ENCODE results near the gene CHGA. TPM values are rescaled to one million over a fixed set of nuclear protein-coding genes. Genes with fewer than 3 reads are reported as not detected.
A peak's percentile ranks its signal among the peaks of the same experiment; 100 is the strongest.

The CHGA gene
- total and polyA plus RNA-seq, 4 donors, result 25.3 to 143 (median 87.3) TPM

DNA sequence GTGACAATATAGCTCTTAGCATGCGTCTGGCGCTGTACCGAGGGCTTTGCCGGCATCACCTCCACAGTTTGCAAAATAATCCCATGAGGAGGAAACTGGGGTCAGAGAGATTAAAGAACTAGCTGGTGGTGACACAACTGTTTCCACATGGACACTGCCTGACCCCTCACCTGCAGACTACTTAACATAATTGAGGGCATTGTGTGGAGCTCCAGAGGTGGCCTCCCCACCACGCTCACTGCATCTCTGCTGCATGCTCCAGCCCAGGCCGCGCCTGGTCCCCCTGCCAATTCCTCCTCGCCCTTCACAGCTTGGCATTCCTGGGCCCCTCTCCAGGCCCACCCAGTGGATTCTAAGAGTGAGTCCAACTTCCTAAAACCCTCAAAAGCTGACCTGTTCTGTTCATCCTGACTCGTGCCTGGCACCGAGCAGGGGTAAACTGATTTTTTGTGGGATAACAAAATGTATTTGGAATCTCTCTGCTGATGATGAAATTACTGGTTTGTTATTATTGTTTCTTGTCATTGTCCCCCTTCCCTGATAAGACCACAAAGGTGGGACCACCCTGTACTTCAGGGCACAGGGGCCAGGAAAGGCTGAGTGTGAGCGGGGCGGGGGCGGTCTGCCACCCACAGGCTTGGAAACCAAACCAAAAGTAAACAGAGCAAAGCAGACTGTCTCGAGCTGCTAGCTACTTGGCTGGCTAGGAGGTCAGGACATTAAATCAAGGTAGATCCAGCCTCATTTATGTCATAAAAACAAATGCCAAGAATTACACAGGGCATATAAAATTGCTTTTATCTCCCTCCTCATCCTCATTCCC is 40.6 kb downstream of the CHGA start:
- H3K27ac ChIP-seq (ENCODE audit: low read depth, low read length), result no peak overlapping the region
- peaks cover 39% of the 10 kb centered on the region for H3K4me1 ChIP-seq (ENCODE audit: control insufficient read depth, insufficient read depth, low read length)
- WGBS (ENCODE audit: insufficient coverage), result 59% methylated on average over 11 of the region's 14 CpGs

DNA sequence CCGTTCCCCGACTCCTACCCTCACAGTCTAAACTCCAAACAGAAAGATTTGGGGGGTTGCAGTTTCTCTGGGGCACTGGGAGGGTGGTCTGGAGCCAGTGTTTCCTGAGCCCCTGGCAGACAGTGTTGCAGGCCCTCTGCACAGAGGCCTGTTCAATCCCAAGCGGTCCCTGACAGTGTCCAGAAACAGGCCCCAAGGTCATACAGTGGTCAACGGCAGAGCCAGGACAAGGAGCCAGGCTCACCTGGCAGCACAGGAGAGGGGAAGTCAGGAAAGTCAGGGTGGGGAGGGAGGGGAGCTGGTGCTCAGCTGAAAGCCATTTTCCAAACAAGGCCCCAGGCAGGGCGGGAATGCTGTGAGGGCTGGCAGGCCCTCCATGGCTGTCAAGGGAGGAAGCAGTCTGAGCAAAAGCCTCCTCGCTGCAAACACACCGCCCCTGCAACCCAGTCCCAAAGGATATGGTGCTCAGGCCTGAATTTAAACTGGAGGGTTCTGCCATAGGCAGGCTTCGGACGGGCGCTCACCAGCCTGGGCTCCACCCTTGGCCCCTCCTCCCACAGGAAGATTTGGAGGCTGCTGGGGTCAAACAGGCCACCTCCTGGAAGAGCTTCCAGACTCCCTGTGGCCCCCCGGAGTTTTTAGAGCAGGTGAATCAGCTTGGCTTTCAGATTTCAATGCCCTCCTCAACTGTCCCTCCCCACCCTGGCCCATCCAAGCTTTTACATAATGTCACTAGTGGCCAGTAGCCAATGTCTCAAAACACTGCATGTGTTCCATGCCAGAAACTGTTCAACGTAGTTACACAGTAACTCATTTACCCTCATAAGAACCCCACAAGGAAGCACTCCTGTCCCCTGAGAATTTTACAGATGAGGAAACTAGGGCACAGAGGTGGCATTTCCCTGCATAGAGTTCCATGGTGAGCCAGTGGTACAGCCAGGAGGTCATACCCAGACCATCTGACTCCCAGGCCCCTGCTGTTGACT is 41.5 kb downstream of the CHGA start:
- Histone ChIP-seq H3K4me3 (ENCODE audit: low read depth, low read length) (no peak overlapping the region), H3K9me3 (ENCODE audit: control insufficient read depth, insufficient read depth, low read length) (no peaks in the 10 kb centered on the region), H3K4me1 (ENCODE audit: control insufficient read depth, insufficient read depth, low read length) (peaks cover 30% of the 10 kb centered on the region), H3K27ac (ENCODE audit: low read depth, low read length) (no peak overlapping the region), H3K27me3 (ENCODE audit: control insufficient read depth, insufficient read depth, low read length) (no peaks in the 10 kb centered on the region), H3K36me3 (ENCODE audit: control insufficient read depth, insufficient read depth, low read length) (peaks cover 35% of the 10 kb centered on the region)
- DNase-seq (ENCODE audit: low read depth in 4 of 6, low spot score in 6 of 6), result no peak
- 86% methylated on average over 9 of the region's 12 CpGs for WGBS (ENCODE audit: insufficient coverage)

More for the DNA sequence above, 40.6 kb downstream of the CHGA start:
- Histone ChIP-seq H3K36me3 (ENCODE audit: control insufficient read depth, insufficient read depth, low read length) (peaks cover 38% of the 10 kb centered on the region), H3K9me3 (ENCODE audit: control insufficient read depth, insufficient read depth, low read length) (no peaks in the 10 kb centered on the region), H3K27me3 (ENCODE audit: control insufficient read depth, insufficient read depth, low read length) (no peaks in the 10 kb centered on the region), H3K4me3 (ENCODE audit: low read depth, low read length) (no peak overlapping the region)
- peak in 2 of 6 donors; percentile 19 to 56 for DNase-seq (ENCODE audit: low read depth in 4 of 6, low spot score in 6 of 6)

DNA sequence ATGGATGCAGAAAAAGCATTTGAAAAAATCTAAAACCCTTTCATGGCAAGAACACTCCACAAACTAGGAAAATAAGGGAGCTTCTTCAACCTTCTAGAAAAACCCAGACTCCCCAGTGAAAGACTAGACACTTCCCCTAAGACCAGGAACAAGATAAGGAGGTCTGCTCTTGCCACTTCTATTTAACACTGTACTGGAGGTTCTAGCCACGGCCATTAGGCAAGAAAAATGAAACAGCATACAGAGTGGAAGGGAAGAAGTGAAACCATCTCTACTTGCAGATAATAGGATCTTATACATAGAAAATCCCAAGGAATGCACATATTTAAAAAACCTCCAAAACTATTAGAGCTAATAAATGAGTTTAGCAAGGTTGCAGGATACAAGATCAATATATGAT is 42.3 kb downstream of the CHGA start:
- no CpG with 5 or more reads among the region's 1 CpG for WGBS (ENCODE audit: insufficient coverage)
- no peak for DNase-seq (ENCODE audit: low read depth in 4 of 6, low spot score in 6 of 6)
- no peaks in the 10 kb centered on the region for H3K27me3 ChIP-seq (ENCODE audit: control insufficient read depth, insufficient read depth, low read length)
- H3K4me1 ChIP-seq (ENCODE audit: control insufficient read depth, insufficient read depth, low read length), result peaks cover 22% of the 10 kb centered on the region
- H3K9me3 ChIP-seq (ENCODE audit: control insufficient read depth, insufficient read depth, low read length), result no peaks in the 10 kb centered on the region
- no peak overlapping the region for H3K27ac ChIP-seq (ENCODE audit: low read depth, low read length)
- H3K4me3 ChIP-seq (ENCODE audit: low read depth, low read length), result no peak overlapping the region
- peaks cover 31% of the 10 kb centered on the region for H3K36me3 ChIP-seq (ENCODE audit: control insufficient read depth, insufficient read depth, low read length)

DNA sequence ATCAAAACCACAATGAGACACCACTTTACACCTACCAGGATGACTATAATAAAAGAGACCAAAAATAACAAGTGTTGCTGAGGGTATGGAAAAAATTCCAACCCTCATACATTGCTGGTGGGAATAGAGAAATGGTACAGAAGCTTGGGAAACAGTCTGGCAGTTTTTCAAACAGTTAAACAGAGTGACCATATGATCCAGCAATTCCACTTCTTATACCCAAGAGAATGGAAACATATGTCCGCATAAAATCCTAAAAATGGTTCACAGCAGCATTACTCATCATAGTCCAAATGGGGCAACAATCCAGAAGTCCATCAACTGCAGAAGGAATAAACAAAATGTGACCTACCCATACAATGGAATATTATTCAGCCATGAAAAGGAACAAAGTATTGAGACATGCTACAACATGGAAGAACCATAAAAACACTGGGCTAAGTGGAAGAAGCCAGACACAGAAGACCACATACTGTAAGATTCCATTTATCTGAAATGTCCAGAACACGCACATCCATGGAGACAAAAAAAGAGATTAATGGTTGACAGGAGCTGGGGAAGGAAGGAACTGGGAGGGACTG is 44.5 kb downstream of the CHGA start:
- Histone ChIP-seq H3K4me3 (ENCODE audit: low read depth, low read length) (no peak overlapping the region), H3K9me3 (ENCODE audit: control insufficient read depth, insufficient read depth, low read length) (no peaks in the 10 kb centered on the region), H3K27ac (ENCODE audit: low read depth, low read length) (no peak overlapping the region), H3K27me3 (ENCODE audit: control insufficient read depth, insufficient read depth, low read length) (no peaks in the 10 kb centered on the region), H3K4me1 (ENCODE audit: control insufficient read depth, insufficient read depth, low read length) (peaks cover 17% of the 10 kb centered on the region), H3K36me3 (ENCODE audit: control insufficient read depth, insufficient read depth, low read length) (peaks cover 15% of the 10 kb centered on the region)
- no peak for DNase-seq (ENCODE audit: low read depth in 4 of 6, low spot score in 6 of 6)
- 100% methylated on average over 1 of the region's 2 CpGs for whole genome bisulfite sequencing (ENCODE audit: insufficient coverage)

DNA sequence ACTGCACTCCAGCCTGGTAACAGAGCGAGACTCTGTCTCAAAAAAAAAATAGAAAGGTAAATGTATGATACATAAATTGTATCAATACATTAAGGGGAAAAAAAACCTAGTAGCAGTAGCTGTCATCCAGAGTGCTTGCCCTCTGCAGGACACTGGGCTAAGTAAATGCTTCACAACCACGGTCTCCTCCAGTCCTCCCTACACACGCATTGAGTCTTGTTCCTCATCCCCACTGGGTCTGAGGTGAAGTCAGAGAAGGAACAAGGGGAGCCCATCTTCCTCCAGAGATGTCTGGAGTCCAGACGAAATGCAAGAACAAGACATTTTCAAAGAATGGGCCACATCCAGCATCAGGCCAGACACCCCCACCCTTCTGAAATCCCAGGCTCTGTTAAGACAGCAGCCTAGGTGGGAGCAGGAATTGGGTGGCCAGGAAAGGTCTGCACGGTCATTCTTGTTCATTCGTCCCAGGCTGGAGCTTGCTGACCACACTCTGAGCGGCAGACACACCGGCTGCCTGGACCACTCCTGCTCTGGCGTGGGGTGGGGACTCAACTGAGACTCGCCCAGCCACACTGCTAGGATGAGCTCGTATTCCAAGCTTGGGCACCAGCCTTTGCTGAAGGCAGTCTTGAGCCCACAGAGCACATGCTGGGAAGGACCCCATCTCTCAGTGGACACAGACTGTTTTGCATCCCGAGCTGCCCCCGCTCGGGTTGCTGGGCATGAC is 45.5 kb downstream of the CHGA start:
- H3K27me3 ChIP-seq (ENCODE audit: control insufficient read depth, insufficient read depth, low read length), result no peaks in the 10 kb centered on the region
- no peak overlapping the region for H3K27ac ChIP-seq (ENCODE audit: low read depth, low read length)
- H3K4me1 ChIP-seq (ENCODE audit: control insufficient read depth, insufficient read depth, low read length), result peaks cover 24% of the 10 kb centered on the region
- H3K9me3 ChIP-seq (ENCODE audit: control insufficient read depth, insufficient read depth, low read length), result no peaks in the 10 kb centered on the region
- peaks cover 11% of the 10 kb centered on the region for H3K36me3 ChIP-seq (ENCODE audit: control insufficient read depth, insufficient read depth, low read length)
- 89% methylated on average over 12 of the region's 14 CpGs for WGBS (ENCODE audit: insufficient coverage)
- H3K4me3 ChIP-seq (ENCODE audit: low read depth, low read length), result no peak overlapping the region
- no peak for DNase-seq (ENCODE audit: low read depth in 4 of 6, low spot score in 6 of 6)

DNA sequence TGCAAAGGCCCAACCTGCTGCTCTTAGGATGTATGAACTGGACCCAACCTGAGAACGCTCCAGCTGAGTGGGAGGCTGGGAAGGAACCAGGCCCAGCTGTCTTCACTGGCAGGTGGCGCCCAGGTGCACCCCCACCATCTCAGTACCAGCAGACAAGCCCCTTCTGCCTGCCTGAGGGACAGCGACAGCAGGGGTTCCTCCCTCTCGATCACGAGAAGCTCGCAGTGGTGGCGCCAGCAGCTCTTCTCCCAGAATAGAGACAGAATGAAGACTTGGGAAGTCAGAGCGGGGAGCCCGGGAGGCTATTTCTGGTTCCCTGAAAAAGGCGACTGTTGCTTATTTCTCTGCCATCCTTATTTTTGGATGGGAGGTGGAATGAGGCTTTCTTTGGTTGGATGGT is 46.5 kb downstream of the CHGA start:
- Histone ChIP-seq H3K4me1 (ENCODE audit: control insufficient read depth, insufficient read depth, low read length) (peaks cover 21% of the 10 kb centered on the region), H3K27me3 (ENCODE audit: control insufficient read depth, insufficient read depth, low read length) (no peaks in the 10 kb centered on the region), H3K4me3 (ENCODE audit: low read depth, low read length) (no peak overlapping the region), H3K27ac (ENCODE audit: low read depth, low read length) (no peak overlapping the region), H3K9me3 (ENCODE audit: control insufficient read depth, insufficient read depth, low read length) (no peaks in the 10 kb centered on the region), H3K36me3 (ENCODE audit: control insufficient read depth, insufficient read depth, low read length) (peaks cover 17% of the 10 kb centered on the region)
- peak in 1 of 6 donors; percentile 82 for DNase-seq (ENCODE audit: low read depth in 4 of 6, low spot score in 6 of 6)
- WGBS (ENCODE audit: insufficient coverage), result 84% methylated on average over 10 of the region's 10 CpGs

DNA sequence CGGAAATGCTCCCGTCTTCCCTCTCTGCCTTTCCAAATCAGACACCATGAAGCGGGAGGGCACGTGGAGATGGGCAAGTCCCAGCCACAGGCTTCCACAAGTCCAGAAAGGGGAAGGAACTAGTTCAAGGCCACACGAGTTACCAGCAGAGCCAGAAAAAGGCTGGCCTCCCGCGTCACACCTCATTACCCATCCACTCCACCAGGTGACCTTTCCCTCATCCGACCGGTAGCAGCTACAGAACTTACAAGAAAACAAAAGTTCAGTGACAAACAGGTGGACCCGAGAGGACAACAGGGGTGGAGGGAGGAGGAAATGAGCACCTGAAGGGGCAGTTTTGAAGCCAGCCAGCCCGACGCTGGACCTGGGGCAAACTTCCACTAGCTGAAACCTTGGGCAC is 46.9 kb downstream of the CHGA start:
- DNase-seq (ENCODE audit: low read depth in 4 of 6, low spot score in 6 of 6), result no peak
- Histone ChIP-seq H3K4me1 (ENCODE audit: control insufficient read depth, insufficient read depth, low read length) (peaks cover 18% of the 10 kb centered on the region), H3K27ac (ENCODE audit: low read depth, low read length) (no peak overlapping the region), H3K36me3 (ENCODE audit: control insufficient read depth, insufficient read depth, low read length) (peaks cover 17% of the 10 kb centered on the region), H3K4me3 (ENCODE audit: low read depth, low read length) (no peak overlapping the region), H3K9me3 (ENCODE audit: control insufficient read depth, insufficient read depth, low read length) (no peaks in the 10 kb centered on the region), H3K27me3 (ENCODE audit: control insufficient read depth, insufficient read depth, low read length) (no peaks in the 10 kb centered on the region)
- 66% methylated on average over 4 of the region's 12 CpGs for WGBS (ENCODE audit: insufficient coverage)

DNA sequence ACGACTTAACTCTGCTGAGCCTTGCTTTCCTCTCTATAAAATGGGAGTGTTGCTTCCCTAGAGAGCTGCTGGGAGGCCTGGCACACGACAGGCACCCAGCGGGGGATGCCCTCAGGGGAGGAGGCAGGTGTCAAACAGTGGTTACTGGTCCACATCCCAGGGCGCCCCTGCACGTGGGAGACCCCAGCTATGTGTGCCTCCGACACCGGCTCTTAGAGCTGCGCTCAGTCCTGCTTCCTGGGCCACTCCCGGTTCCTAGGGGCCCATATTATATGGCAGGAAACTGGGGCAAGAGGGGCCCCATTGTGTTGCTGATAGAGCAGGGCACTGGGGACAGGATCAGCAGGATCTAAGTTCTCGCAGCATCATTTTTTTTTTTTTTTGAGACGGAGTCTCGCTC is 47.3 kb downstream of the CHGA start:
- Histone ChIP-seq H3K36me3 (ENCODE audit: control insufficient read depth, insufficient read depth, low read length) (peaks cover 21% of the 10 kb centered on the region), H3K9me3 (ENCODE audit: control insufficient read depth, insufficient read depth, low read length) (no peaks in the 10 kb centered on the region), H3K27me3 (ENCODE audit: control insufficient read depth, insufficient read depth, low read length) (no peaks in the 10 kb centered on the region), H3K27ac (ENCODE audit: low read depth, low read length) (no peak overlapping the region), H3K4me3 (ENCODE audit: low read depth, low read length) (no peak overlapping the region), H3K4me1 (ENCODE audit: control insufficient read depth, insufficient read depth, low read length) (peaks cover 18% of the 10 kb centered on the region)
- WGBS (ENCODE audit: insufficient coverage), result 83% methylated on average over 9 of the region's 12 CpGs
- DNase-seq (ENCODE audit: low read depth in 4 of 6, low spot score in 6 of 6), result no peak

DNA sequence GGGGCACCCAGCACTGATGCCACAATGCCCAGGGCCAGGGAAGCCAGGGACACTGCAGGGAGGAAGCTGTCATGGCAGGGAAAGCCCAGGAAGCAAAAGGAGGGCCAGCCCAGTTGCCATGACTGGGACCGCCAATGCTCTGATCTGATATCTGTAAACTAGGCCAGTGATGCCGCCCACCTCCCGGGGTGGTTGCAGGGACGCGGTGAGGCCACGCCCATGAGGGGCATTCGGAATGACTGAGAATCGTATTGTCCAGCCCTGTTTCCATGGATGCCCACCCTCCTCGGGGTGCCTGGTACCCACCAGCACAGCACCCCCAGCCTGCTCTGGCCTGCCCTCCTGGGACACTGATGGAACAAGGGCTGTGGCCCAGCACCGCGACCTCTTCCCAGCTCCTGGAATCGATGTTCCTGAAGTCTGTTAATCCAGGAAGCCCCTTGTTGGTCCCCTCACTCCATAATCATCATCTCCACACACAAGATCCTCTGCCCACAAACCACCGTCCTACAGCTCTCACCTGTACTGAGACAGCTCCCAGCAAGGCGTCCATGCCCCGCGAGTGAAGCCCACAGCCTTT is 48.7 kb downstream of the CHGA start:
- Histone ChIP-seq H3K9me3 (ENCODE audit: control insufficient read depth, insufficient read depth, low read length) (no peaks in the 10 kb centered on the region), H3K4me3 (ENCODE audit: low read depth, low read length) (no peak overlapping the region), H3K4me1 (ENCODE audit: control insufficient read depth, insufficient read depth, low read length) (peaks cover 18% of the 10 kb centered on the region), H3K27me3 (ENCODE audit: control insufficient read depth, insufficient read depth, low read length) (no peaks in the 10 kb centered on the region), H3K36me3 (ENCODE audit: control insufficient read depth, insufficient read depth, low read length) (peaks cover 21% of the 10 kb centered on the region), H3K27ac (ENCODE audit: low read depth, low read length) (no peak overlapping the region)
- DNase-seq (ENCODE audit: low read depth in 4 of 6, low spot score in 6 of 6), result no peak
- WGBS (ENCODE audit: insufficient coverage), result 95% methylated on average over 16 of the region's 16 CpGs
